ENCODE data around the gene CHRNA5.

Gene CHRNA5

DNA sequence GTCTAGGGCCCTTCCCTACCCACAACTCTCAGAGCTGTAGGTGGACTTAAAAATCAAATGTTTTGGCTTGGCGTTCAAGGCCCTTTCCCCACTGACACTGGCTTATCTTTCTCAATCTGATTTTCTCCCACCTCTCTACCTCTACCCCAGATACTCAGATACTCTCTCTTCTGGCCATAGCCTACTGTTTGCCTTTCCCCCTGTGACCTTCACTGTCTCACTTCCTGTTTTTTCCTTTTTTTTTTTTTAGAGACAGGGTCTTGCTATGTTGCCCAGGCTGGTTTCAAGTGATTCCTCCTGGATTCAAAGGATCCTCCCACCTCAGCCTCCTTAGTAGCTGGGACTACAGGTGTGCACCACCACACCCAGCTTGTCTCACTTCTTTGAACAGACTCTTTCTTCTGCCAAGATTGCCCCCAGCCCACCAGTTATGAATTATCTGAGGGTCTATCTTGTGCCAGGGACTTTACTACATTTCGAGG is 71.1 kb downstream of the CHRNA5 start:
- H3K4me3 Mint-ChIP-seq = no peak overlapping the region
- H3K4me1 Mint-ChIP-seq (ENCODE audit: low read depth) = peaks cover 5% of the 10 kb centered on the region
- H3K36me3 Mint-ChIP-seq = peaks cover 4% of the 10 kb centered on the region
- peaks cover 1% of the 10 kb centered on the region for H3K27me3 Mint-ChIP-seq
- H3K27ac Mint-ChIP-seq = no peak overlapping the region
- no peaks in the 10 kb centered on the region for H3K9me3 Mint-ChIP-seq (ENCODE audit: low read depth)

DNA sequence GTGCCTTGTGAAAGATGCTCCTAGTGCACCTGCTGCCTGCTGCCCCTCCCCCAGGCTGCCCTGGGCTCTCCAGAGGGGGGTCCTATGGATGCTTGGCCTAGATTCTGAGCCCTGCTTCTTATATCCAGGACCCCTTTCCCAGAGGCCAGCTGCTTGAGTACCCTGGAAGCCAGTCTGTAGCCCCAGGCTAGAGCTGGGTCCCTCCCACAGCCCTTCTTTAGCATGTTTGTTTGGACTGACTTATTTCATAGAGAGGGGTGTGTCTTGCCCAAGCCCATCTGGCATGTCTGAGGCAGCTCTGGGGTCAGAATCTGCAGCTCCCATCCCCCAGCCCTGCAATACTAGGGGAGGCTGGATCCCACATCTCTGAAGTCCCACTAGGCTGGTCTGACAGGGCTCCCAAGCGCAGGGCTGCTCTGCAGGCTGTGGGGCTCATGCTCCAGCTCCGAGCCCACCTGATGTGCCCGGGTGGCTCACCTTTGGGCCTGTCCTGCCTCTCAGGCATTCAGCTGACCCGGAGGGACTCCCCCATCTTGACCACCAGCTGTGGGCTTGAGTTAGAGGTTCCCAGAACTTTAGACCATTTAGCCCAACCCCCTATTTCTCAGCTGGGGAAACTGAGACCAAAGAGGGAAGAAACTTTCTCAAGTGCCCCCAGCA is 72.6 kb downstream of the CHRNA5 start:
- Mint-ChIP-seq H3K27me3 (peaks cover 1% of the 10 kb centered on the region), H3K9me3 (ENCODE audit: low read depth) (no peaks in the 10 kb centered on the region), H3K36me3 (peaks cover 4% of the 10 kb centered on the region), H3K4me3 (no peak overlapping the region), H3K27ac (no peak overlapping the region), H3K4me1 (ENCODE audit: low read depth) (peaks cover 6% of the 10 kb centered on the region)

DNA sequence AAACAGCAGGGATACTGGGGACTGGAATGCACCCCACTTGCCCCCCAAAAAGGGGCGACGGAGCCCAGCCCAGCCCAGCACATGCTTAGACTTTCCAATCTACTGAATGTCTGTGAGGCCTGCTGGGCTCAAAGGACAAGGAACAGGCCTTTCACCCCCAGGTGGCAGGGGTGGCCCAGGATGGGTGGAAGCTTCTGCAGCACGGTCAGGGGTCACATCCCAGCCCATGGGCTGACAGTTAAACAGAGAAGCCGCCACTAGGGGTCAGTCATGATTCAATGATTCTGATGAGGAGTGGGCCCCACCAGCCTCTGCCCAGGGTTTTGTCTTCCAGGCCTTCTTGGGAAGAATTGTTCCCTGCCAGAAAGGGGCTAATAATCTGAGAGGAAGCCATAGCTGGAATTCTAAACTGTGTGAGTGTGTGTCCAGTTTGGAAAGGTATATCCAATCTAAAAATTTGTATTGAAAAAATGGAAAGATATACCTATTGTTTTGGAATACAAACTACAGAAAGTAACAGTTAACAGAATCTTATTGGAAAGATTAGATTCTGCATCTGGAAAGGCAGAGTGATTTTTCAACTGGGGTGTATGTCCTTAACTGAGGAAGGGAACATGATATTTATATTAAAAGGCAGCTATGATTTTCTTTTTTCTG is 73.5 kb downstream of the CHRNA5 start:
- Mint-ChIP-seq H3K27me3 (peaks cover 1% of the 10 kb centered on the region), H3K36me3 (no peaks in the 10 kb centered on the region), H3K9me3 (ENCODE audit: low read depth) (no peaks in the 10 kb centered on the region), H3K4me1 (ENCODE audit: low read depth) (peaks cover 6% of the 10 kb centered on the region), H3K4me3 (no peak overlapping the region), H3K27ac (no peak overlapping the region)

DNA sequence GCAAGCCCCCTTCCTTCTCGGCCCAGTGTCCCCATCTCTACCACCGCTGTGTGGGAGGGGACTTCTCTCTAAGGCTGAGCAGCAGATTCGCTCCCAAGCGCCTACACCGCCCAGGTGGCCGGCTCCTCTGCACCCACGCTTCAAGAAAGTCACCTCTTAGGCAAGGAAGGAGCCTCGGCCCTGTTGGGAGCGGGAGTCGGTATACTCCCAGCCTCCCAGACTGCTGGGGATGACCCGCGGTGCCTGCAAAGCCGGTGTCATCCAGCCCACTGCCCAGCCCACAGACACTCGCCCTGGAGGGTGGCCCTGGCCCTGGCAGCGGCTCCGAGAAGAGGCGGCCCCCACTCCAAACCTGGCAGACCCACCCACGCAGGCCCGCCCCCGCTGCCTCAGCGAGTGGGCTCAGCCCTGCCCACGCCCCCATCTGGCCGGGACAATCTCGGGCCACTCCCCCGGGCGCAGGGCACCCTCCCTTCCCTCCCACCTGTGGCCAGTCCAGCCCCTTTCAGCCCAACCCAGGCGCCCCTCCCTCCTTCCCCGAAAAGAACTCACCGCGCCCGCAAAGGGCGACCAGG is 75.3 kb downstream of the CHRNA5 start:
- Mint-ChIP-seq H3K36me3 (no peaks in the 10 kb centered on the region), H3K27ac (no peak overlapping the region), H3K9me3 (ENCODE audit: low read depth) (no peaks in the 10 kb centered on the region), H3K4me1 (ENCODE audit: low read depth) (peaks cover 6% of the 10 kb centered on the region), H3K4me3 (peak overlapping the region; percentile 73), H3K27me3 (peaks cover 1% of the 10 kb centered on the region)

DNA sequence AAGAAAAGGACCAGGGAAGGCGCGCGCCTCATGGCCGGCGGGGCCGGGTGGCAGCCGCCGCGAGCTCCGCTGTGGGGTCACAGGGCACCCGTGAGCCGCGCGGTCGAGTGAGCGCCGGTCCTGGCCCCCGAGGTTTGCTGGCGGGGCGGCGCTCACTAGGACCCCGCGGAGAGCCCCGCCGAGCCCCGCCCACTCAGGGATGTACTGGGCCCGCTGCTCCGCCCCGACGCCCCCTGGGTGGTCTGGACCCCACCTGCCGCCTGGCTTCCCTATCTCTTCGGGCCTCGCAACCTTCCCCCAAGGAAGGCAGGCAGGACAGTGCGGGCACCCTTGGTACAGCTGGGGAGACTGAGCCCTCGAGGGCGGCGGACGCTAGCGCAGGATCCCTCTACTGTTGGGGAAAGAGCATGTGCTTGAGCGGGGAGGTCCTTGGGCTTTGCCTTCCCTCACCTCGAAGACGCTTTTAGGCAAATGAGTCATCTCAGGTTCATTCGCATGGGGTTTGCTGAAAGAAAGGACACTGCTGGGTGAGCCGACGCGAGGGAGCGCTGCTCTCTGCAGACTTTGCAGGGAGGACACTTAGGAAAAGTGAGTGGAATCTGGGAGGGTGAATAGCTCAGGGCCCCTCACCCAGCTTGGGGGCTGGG is 75.9 kb downstream of the CHRNA5 start, which contains the start of gene CHRNB4:
CHRNB4 (minus strand) TSS at position 109 of the 647 bp plus-strand sequence; CDS start at position 32, 77 bp downstream.
- peaks cover 6% of the 10 kb centered on the region for H3K4me1 Mint-ChIP-seq (ENCODE audit: low read depth)
- H3K27ac Mint-ChIP-seq = no peak within 1 kb of the TSS
- no peaks in the 10 kb centered on the region for H3K36me3 Mint-ChIP-seq
- peak within 1 kb of the TSS; percentile 73 for H3K4me3 Mint-ChIP-seq
- H3K27me3 Mint-ChIP-seq = peaks cover 1% of the 10 kb centered on the region
- H3K9me3 Mint-ChIP-seq (ENCODE audit: low read depth) = no peaks in the 10 kb centered on the region

DNA sequence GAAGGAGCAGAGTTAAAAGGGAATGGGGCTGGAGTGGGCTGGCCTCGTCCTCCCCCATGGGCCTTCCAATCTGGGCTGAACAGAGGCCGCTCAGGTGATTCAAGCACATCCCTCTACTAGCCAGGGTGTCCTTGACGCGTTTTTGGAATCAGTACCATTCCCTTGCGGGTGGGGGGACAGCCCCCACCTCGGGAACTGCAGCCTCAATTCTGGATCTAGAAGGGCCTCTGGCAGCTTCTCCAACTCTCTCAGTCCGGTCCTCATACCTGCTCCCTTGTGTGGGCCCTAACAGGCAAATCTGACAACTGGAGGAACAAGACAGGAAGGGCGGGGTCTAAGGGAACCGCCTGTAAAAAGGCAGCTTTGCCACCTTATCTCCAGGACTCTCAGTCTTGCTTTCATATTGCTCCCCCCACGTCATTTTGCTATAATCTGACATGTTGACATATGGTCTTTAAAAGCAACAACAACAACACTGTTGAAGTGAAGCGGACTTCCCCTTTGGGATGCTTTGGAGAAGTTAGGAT is 76.5 kb downstream of the CHRNA5 start:
- H3K4me1 Mint-ChIP-seq (ENCODE audit: low read depth) = peaks cover 6% of the 10 kb centered on the region
- no peaks in the 10 kb centered on the region for H3K9me3 Mint-ChIP-seq (ENCODE audit: low read depth)
- H3K27me3 Mint-ChIP-seq = peaks cover 1% of the 10 kb centered on the region
- H3K36me3 Mint-ChIP-seq = no peaks in the 10 kb centered on the region
- no peak overlapping the region for H3K27ac Mint-ChIP-seq
- peak overlapping the region; percentile 72 for H3K4me3 Mint-ChIP-seq

DNA sequence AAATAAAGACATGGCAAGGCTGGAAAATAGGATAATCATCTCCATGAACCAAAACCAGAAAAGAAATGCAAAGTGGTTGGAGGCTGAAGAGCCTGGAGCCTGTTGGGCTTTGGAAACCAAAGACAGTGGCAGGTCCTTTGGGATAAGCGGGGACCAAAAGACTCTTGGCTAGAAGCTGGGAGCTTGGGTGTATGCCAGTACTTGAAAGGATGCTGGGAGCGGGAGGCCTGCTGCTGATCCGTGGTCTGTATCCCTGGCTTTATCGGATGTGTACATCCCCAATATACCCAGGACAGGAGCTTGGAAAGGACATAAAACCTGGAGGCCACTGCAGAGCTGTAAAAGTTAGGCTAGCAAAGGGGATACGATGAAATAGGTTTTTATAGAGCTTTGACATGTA is 77.0 kb downstream of the CHRNA5 start:
- Mint-ChIP-seq H3K27ac (no peak overlapping the region), H3K4me3 (no peak overlapping the region), H3K4me1 (ENCODE audit: low read depth) (peaks cover 6% of the 10 kb centered on the region), H3K27me3 (no peaks in the 10 kb centered on the region), H3K36me3 (no peaks in the 10 kb centered on the region), H3K9me3 (ENCODE audit: low read depth) (no peaks in the 10 kb centered on the region)
